Esophagus muscularis mucosa (tissue), 4 donors: ENCODE data around the gene LCNL1.

Experiments
- EP300 ChIP-seq: sonication (generic); formaldehyde crosslinking; IDR thresholded peaks from one replicate; pipeline ENCODE4 v1.6.1; 2017; ENCODE audit warnings: antibody characterized with exemption
- POLR2A ChIP-seq: fragments of 450-650 bp; IDR thresholded peaks from one replicate; pipeline ENCODE4 v1.6.1; 2017; ENCODE audit warnings: antibody characterized with exemption, moderate library complexity, mild to moderate bottlenecking, low read depth
- POLR2AphosphoS5 ChIP-seq, 2 donors: sonication (generic); formaldehyde crosslinking; IDR thresholded peaks; one replicate each; pipeline ENCODE4 v1.6.1; 2017; ENCODE audit warnings: antibody characterized with exemption in 2 of 2
- TF ChIP-seq, protein P1 (sequence below), 3 experiments: fragments of 200-600 bp in 2 of 3; fragments of 450-650 bp in 1 of 3; sonication (generic) in 2 of 3; IDR thresholded peaks; one replicate each; pipeline ENCODE4 v1.5.1; 2017 to 2019; ENCODE audit warnings: antibody characterized with exemption in 3 of 3, mild to moderate bottlenecking in 2 of 3, moderate library complexity in 1 of 3

DNA sequence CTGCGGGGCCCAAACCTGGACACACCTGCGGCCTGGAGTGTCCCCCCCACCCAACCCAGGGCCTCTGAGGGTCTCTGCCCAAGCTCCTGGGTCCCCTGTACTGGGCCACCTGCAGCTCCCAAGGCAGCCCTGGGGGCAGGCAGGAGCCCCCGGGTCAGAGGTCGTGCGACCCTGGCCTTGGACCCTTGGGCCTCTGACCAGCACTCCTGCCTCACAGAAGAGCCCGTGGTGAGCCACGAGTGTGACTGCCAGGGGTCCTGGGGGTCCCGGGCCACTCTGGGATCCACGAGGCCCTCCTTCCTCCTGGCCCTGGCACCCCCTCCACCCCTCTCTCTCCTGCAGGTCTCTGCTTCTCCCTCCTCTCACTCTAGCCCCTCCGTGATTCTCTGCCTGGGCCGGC is 10.5 kb upstream of the LCNL1 start:
- TF ChIP-seq, protein P1, sequence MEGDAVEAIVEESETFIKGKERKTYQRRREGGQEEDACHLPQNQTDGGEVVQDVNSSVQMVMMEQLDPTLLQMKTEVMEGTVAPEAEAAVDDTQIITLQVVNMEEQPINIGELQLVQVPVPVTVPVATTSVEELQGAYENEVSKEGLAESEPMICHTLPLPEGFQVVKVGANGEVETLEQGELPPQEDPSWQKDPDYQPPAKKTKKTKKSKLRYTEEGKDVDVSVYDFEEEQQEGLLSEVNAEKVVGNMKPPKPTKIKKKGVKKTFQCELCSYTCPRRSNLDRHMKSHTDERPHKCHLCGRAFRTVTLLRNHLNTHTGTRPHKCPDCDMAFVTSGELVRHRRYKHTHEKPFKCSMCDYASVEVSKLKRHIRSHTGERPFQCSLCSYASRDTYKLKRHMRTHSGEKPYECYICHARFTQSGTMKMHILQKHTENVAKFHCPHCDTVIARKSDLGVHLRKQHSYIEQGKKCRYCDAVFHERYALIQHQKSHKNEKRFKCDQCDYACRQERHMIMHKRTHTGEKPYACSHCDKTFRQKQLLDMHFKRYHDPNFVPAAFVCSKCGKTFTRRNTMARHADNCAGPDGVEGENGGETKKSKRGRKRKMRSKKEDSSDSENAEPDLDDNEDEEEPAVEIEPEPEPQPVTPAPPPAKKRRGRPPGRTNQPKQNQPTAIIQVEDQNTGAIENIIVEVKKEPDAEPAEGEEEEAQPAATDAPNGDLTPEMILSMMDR (IDR thresholded peaks at IDR 0.05), result no peak
- TF ChIP-seq POLR2A (no peak), EP300 (no peak), POLR2AphosphoS5 (IDR thresholded peaks at IDR 0.05) (no peak)
